ENCODE results near the gene IL17RC. TPM values are rescaled to one million over a fixed set of nuclear protein-coding genes. Genes with fewer than 3 reads are reported as not detected.

The IL17RC gene
- total RNA-seq, 4 donors from 2014 or later, result 60.4 to 68.4 (median 65.1) TPM

DNA sequence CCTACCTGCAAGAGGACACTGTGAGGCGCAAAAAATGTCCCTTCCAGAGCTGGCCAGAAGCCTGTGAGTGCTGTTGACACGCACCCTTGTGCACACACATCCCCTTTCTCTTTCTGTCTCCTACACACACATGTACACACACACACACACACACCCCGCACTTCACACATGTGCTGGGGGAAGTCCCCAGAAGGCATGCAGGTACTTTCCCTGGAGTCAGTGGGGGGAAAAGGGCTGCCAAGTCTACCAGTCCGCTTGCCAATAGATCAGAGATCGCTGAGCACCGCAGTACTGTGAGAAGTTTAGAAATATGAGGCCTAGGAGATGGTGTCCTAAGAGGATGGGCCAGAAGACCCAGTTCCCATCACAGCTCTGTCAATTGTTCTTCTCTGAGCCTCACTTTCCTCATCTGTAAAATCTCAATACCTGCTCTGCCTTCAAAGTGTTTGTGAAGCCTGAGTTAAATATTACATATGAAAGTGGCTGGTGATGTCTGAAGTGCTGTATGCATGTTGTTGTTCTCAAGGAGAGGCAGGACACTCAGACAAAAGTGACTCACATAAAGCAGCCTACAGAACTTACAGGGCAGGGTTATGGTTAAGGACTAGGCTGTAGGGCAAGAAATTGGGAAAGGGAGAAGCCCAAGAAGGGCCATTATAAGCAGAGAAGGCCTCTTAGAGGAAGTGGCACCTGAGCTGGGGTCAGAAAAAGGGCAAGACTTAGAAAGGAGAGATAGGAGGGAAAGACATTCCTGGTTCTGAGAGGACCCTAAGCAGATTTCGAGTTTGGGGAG lies 7.5 kb upstream of the IL17RC start:
- H3K9me3 ChIP-seq, result no peaks in the 10 kb centered on the region
- 88 to 89% methylated on average over 7 of the region's 7 CpGs for WGBS, 2 donors
- no peak overlapping the region for H3K27ac ChIP-seq
- peaks cover 0 to 11% (median 3%) of the 10 kb centered on the region in 4 donors for H3K4me1 ChIP-seq
- H3K4me3 ChIP-seq, result no peak overlapping the region
- TF ChIP-seq EP300 (IDR thresholded peaks at IDR 0.05) (no peak), POLR2A (IDR thresholded peaks at IDR 0.05) (no peak)
- TF ChIP-seq, protein P1, sequence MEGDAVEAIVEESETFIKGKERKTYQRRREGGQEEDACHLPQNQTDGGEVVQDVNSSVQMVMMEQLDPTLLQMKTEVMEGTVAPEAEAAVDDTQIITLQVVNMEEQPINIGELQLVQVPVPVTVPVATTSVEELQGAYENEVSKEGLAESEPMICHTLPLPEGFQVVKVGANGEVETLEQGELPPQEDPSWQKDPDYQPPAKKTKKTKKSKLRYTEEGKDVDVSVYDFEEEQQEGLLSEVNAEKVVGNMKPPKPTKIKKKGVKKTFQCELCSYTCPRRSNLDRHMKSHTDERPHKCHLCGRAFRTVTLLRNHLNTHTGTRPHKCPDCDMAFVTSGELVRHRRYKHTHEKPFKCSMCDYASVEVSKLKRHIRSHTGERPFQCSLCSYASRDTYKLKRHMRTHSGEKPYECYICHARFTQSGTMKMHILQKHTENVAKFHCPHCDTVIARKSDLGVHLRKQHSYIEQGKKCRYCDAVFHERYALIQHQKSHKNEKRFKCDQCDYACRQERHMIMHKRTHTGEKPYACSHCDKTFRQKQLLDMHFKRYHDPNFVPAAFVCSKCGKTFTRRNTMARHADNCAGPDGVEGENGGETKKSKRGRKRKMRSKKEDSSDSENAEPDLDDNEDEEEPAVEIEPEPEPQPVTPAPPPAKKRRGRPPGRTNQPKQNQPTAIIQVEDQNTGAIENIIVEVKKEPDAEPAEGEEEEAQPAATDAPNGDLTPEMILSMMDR (IDR thresholded peaks at IDR 0.05), result no peak
- H3K27me3 ChIP-seq, result no peaks in the 10 kb centered on the region
- H3K36me3 ChIP-seq, result no peaks in the 10 kb centered on the region
- DNase-seq (ENCODE audit: low spot score in 2 of 2), result no peak

- Histone ChIP-seq H3K4me1 (peaks cover 0 to 31% (median 20%) of the 10 kb centered on the region in 4 donors), H3K9me3 (no peaks in the 10 kb centered on the region), H3K27me3 (no peaks in the 10 kb centered on the region), H3K27ac (no peak overlapping the region), H3K36me3 (no peaks in the 10 kb centered on the region), H3K4me3 (no peak overlapping the region)
- WGBS, 2 donors, result 75 to 78% methylated on average over 8 of the region's 8 CpGs
- DNase-seq (ENCODE audit: low spot score in 2 of 2), result no peak
- TF ChIP-seq EP300 (IDR thresholded peaks at IDR 0.05) (no peak), POLR2A (IDR thresholded peaks at IDR 0.05) (no peak)
- TF ChIP-seq, protein P1 (IDR thresholded peaks at IDR 0.05), result no peak
Observed at GRCh38 chr3:9911863-9912262, 5.0 kb upstream of the IL17RC start.

GRCh38 chr3:9912294-9912935 lies 4.5 kb upstream of the IL17RC start:
- peaks cover 0 to 35% (median 22%) of the 10 kb centered on the region in 4 donors for H3K4me1 ChIP-seq
- no peaks in the 10 kb centered on the region for H3K27me3 ChIP-seq
- DNase-seq (ENCODE audit: low spot score in 2 of 2), result no peak
- H3K4me3 ChIP-seq, result no peak overlapping the region
- TF ChIP-seq, protein P1 (IDR thresholded peaks at IDR 0.05), result no peak
- TF ChIP-seq EP300 (IDR thresholded peaks at IDR 0.05) (no peak), POLR2A (IDR thresholded peaks at IDR 0.05) (no peak)
- no peak overlapping the region for H3K27ac ChIP-seq
- no peaks in the 10 kb centered on the region for H3K36me3 ChIP-seq
- 80 to 91% methylated on average over 7 of the region's 7 CpGs for WGBS, 2 donors
- H3K9me3 ChIP-seq, result no peaks in the 10 kb centered on the region

GRCh38 chr3:9913601-9914000 lies 3.3 kb upstream of the IL17RC start:
- no peak for DNase-seq (ENCODE audit: low spot score in 2 of 2)
- Histone ChIP-seq H3K4me1 (peaks cover 0 to 47% (median 29%) of the 10 kb centered on the region in 4 donors), H3K4me3 (no peak overlapping the region), H3K27me3 (no peaks in the 10 kb centered on the region), H3K36me3 (no peaks in the 10 kb centered on the region), H3K9me3 (no peaks in the 10 kb centered on the region), H3K27ac (peak overlapping the region in 2 of 4 donors; percentile 95 to 97)
- 66 to 75% methylated on average over 5 of the region's 5 CpGs for WGBS, 2 donors
- TF ChIP-seq, protein P1 (IDR thresholded peaks at IDR 0.05), result no peak
- TF ChIP-seq POLR2A (IDR thresholded peaks at IDR 0.05) (no peak), EP300 (IDR thresholded peaks at IDR 0.05) (no peak)

DNA sequence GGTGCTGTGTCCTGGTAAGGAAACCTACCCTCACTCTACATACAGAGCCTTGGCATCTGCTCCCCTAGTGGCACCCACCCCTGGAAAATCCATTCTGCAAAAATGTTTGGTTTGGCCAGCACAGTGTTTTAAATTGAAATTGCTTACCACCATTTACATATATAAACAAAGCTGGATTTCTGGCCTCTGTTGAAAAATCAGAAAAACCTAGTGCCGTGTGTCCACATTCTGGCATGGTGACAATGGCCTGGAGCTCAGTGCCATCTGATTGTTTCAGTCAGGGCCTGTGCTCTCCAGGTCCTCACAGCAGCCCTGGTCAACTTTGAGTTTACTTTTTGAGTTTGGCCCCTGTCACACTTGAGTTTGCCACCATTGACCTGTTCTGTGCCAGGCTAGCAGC lies 2.9 kb upstream of the IL17RC start:
- no peak overlapping the region for H3K4me3 ChIP-seq
- 12 to 20% methylated on average over 1 of the region's 1 CpG for WGBS, 2 donors
- H3K27ac ChIP-seq, result peak overlapping the region; percentile 87 to 97 (median 92)
- TF ChIP-seq, protein P1 (IDR thresholded peaks at IDR 0.05), result no peak
- TF ChIP-seq POLR2A (IDR thresholded peaks at IDR 0.05) (no peak), EP300 (IDR thresholded peaks at IDR 0.05) (no peak)
- no peaks in the 10 kb centered on the region for H3K9me3 ChIP-seq
- no peak for DNase-seq (ENCODE audit: low spot score in 2 of 2)
- peaks cover 0 to 49% (median 29%) of the 10 kb centered on the region in 4 donors for H3K4me1 ChIP-seq
- no peaks in the 10 kb centered on the region for H3K27me3 ChIP-seq
- H3K36me3 ChIP-seq, result peaks cover 0 to under 1% (median 0%) of the 10 kb centered on the region in 3 donors
